Stimulated activated CD4-positive, alpha-beta T cell treated with anti-CD3 and anti-CD28 coated beads, Interleukin-4, amount 100 ng/mL, for 24 hours (primary cell): Measurements from ENCODE around the gene TBK1.

Experiments
- DNase-seq: peaks from one replicate; pipeline ENCODE4 v3.0.0-alpha.2; 2020

Gene TBK1

DNA sequence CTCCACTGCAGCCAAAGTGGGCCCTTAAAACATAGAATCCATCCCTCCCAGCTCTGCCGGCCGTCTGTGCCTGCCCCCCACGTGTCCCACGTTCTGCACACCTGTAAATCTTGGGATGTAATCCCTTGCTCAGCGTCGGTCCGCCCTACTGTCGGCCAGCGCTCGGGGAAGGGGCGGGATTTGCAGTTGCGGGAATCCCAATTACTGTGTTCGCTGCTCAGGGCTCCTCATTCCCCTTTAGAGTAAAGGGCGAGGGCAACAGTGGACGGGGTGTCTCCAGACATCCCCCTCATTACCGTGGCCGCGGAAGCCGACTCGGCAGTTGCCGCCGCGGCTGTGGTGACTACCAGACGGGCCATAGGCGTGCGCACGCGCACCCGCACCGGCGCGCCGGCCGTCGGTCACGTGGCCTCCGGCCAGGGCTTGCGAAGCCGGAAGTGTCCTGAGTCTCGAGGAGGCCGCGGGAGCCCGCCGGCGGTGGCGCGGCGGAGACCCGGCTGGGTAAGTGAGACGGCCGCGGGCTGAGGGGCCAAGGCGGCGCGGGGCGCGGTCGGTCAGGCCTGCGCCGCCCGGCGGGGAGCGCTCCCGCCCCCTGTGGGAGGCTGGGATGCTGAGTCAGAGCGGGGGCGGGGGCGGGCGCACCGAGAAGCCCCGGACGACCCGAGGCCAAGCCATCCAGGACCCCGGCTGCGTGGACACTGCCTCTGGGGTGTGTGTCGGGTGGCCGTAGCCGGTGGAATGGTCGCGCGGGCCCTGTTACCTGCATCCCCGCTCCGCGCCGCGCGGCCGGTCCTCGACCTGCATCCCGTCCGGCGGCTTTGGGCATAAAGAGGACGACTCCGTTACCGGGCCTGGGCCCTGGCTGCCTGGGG is at the start of gene TBK1:
TSS of gene TBK1 (plus strand) at position 434 of the 872 bp plus-strand sequence. CDS start 3,751 bp downstream, outside the sequence.
- peak; percentile 65 for DNase-seq

DNA sequence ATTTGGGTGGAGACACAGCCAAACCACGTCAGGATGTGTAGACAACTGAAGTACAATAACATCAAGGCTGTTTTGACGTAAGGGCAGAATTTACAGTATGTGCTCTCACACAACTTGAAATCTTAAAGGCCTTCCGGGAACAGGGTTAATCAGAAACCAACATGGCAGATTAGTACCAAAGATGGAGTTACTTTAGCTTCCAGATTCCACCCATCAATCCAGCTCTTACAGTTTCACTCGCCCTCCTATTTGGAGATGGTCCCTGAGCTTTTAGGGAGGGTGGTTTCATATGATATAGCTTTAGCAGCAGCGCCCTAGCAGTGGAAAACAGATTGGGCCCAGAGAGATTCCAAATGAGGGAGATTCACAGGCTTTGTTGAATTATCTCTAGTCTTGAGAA is 49.7 kb upstream of the TBK1 start:
- no peak for DNase-seq

DNA sequence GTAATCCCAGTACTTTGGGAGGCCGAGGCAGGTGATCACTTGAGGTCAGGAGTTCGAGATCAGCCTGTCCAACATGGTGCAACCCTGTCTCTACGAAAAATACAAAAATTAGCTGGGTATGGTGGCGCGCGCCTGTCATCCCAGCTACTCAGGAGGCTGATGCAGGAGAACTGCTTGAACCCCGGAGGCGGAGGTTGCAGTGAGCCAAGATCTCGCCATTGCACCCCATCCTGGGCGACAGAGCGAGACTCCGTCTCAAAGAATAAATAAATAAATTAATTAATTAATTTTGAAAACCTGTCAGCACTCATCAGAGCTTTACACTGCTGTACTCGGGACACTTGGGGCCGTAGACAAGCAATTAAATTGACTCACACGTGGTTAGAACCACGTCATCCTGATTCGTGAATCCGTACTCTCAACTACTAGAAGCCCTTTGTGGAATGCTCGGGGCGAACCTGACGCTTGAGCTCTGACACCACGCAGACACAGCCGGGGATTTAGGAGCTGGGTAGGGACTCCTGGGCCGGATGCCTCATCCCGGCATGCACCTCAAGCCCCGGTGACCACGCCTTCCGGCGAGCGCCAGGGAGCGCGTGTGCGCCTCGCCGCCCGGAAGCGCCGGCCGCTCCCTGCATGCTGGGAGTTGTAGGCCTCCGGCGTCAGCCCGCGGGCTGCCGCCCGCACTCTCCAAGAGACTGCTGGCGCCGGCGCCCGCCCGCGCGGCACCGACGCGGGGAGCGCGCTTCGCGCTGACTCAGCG is 48.0 kb upstream of the TBK1 start, which contains the start of gene XPOT:
TSS of gene XPOT (plus strand) at position 686 of the 763 bp plus-strand sequence. CDS start 5,644 bp downstream, outside the sequence.
- DNase-seq: peak; percentile 93

DNA sequence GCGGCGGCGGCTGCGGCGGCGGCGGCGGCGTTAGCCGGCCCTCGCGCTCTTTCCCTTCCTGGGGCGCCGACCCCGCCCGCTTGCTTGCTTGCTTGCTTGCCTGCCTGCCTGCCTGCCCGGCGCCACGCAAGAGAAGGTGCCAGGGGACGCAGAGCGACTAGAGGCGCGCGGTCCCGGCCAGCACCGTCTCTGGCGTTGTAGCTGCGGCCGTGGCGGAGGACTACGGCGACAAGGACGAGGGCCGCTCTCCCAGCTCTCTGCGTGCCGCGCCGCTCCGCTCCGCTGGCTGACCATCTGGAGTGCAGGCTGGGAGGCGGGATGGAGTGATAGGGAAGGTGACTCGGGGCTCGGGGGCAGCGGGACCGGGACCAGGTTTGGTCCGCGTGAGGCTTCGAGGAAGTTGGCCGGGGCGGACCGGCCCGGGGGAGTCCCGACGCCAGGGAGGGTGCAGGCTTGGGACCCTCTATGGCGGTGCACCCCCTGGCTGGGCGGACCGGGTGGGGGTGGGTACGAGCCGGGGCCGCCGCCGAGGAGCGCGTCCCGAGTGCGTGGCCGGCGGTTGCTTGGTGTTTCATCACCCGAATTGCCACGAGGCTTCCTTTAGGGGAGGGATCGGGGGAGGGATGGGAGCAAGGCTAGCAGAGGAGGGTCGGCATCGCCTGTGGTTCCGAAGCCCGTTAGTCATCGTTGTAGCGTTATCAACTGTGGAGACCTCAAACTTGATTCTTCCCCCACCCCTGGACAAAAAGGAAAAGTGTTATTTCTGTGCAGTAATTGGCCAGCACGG is 47.3 kb upstream of the TBK1 start:
- DNase-seq: peak; percentile 82

DNA sequence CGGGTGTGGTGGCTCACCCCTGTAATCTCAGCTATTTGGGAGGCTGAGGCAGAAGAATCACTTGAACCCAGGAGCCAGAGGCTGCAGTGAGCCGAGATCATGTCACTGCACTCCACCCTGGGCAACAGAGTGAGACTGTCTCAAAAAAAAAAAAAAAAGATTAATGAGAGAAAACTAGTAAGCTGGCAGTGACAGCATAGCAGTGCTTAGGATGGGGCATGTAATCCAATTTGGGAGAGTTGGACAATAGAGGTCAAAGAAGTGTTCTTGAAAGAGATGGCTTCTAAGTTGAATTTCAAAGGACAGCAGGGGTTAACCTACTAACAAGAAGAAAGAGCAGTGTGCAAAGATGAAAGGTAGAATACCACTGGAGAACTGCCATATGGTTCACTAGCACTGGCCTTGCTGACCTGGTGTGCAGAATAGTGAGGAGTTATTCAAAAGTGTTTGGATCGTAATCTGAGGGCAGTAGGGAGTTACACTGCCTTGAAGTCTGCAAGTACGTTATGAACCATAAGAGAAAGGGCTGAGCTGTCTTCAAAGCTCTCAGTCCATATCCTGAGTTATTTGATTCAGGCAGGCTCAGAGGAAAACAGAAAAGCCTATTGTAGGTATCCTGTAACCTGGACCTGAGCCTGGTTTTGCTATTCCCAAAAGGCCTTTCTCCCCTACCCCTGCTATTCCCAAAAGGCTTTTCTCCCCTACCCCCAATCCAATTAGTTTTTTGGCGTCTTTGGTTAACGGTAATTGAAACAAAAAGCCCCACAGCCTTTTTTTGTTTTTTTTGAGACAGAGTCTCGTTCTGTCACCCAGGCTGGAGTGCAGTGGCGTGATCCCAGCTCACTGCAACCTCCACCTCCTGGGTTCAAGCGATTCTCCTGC is 44.3 kb upstream of the TBK1 start:
- no peak for DNase-seq

DNA sequence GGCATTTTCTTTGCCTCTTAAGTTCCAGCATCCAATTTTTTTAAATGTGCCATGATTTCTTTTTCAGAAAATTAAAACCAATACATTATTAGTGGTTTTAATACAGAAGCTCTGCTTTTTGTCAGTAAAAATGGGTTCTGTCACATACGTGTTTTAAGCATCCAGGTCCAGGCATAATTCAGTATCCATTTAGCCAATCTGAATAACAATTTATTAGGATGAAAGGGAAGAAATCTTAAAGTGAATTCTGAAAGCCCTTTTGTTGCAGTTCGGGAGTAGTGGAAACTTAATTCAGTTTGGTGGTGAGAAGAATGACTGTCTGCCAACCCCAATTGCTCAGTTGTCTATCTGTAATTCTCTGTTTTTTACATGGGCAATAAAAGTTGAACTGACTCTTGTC is 40.5 kb upstream of the TBK1 start:
- no peak for DNase-seq

DNA sequence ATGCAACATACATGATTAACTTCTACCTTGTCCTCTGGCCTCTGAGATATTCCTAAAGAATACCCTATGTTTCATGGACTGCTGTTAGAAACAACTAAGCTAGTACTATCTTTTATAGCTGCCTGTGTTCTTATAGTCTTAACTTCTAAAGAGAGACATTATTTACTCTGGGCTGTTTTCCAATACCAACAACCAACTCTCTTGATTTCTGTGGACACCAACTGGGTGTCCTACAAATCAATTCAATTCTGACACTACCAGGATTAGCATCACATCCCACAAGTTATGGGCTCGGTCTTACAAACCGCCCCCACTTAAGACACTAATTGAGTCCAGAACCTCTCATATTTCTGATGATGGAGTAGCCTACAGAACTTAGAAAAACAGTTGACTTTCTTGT is 39.5 kb upstream of the TBK1 start:
- DNase-seq: no peak

DNA sequence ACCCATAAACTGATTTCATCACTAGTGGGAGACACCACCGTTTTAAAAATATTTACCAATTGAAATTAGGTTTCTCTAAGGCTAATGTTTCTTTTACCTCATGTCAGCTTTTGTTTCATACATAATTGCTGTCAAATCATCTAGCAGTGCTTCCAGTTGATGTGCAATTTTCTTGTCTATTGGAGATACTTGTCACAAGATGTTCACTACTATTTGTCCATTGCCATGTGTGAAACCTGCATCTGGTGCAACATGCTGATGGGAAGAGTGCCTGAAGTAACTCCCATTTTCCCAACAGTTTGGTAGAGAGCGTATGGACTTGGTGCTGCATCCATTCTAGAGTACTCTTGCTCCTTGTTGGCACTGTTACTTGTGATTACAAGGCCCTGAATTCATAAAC is 38.0 kb upstream of the TBK1 start:
- DNase-seq: no peak

DNA sequence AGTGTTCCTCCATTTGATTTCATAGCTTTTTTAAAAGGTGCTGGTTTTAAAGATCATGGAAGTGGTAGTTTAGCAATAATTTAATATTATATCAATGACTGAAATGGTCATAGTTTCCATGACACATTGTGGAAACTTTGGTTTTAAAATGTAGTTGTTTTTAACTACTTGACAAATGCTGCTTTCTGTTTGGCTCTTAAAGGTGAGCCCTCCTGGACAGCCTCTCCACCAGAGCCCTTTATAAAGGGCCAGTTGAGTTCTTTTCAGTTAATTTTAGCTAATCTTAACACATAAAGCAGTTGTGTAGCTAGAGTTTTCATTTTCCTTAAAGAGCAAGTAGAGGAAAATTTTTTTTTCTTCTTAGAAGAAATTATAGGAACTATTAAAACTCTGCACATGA is 33.7 kb upstream of the TBK1 start:
- no peak for DNase-seq

DNA sequence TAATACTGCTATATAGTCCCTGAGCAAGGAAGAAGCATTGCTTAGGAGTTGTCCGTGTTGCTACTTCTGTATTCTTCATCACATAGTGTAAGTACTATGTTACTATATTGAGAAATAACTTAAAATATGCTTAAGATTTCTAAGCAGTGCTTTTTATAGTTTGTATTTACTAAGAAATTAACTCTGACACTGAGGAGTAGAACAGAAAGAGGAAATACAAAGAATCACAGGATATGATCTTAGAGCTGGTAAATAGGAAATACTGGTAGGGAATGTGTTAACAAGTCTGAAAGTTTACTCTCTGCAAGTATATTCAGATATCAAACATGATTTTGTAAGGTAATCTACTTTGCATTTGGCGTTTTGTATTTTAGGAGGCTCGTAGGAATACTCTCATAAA is 32.2 kb upstream of the TBK1 start:
- DNase-seq: no peak

DNA sequence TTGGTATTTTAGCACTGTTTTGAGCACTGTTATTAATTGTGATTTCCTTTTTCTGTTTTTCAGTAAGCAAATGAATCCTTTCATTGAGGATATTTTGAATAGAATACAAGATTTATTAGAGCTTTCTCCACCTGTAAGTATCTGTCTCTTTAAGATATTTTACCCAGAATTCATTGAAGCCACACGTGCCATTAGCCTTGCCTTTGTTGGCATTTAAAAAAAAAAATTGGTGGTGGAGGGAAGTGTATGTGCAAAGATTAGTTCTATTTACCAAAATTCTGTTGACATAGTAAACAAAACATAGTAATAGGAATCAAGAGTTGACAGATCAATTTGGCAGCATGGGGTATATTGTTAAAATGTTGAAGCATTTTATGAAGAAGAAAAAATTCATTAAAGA is 23.9 kb upstream of the TBK1 start:
- DNase-seq: no peak

DNA sequence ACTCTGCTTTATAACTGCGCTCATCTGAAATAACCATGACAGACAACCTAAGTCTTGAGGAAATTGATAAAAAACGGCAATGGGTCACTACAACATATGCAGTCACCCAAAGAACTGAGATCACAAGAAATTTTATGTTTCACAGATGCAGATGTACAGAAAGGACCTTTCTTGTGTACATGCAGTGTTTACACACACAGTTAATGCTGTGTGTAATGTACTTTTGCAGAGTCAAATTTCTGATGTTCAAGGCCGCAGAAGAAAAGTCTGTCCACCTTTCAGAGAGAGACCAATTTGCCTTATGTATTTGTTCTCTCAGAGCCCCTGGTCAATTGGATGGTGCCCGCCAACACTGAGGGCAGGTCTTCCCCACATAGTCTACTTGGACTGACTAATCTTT is 23.0 kb upstream of the TBK1 start:
- no peak for DNase-seq

DNA sequence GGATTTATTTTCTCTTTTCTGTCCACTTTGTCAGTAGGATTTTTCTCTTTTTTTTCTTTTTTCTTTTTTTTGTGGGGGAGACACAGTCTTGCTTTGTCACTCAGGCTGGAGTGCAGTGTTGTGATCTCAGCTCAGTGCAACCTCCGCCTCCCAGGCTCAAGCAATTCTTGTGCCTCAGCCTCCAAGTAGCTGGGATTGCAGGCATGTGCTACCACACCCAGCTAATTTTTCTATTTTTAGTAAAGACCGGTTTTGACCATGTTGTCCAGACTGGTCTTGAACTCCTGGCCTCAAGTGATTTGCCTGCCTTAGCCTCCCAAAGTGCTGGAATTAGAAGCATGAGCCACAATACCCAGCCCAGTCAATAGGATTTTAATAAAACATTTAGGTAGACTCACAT is 21.0 kb upstream of the TBK1 start:
- DNase-seq: no peak

DNA sequence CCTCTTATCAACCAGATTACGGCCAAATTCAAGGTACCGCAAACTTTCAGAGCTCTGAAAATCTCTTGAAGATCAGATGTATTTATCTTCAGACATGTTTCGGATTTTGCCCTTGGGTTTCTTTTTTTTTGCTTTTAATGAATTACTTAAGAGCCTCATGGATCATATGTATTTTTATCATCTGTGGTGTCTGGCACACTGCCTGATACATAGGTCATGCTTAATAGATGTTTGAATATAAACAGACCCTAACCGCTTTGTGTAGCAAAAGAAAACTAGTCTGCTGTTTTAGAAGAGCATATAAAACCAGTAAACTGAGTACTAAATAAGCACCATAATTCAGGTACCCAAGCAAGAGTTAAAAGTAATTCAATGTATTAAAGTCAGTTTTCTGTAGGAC is 20.1 kb upstream of the TBK1 start:
- DNase-seq: no peak

DNA sequence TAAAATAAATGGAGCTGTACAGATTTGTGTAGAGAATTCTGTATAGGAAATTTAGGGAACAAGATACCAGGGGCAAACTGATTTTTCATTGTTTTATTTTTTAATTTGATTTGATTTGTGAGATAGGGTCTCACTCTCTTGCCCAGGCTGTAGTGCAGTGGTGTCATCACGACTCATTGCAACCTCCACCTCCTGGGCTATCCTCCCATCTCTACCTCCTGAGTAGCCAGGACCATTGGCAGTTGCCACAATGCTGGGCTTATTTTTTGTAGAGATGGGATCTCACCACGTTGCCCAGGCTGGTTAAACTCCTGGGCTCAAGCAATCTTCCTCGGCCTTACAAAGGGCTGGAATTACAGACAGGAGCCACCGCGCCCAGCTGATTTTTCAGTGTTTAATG is 18.0 kb upstream of the TBK1 start:
- no peak for DNase-seq

DNA sequence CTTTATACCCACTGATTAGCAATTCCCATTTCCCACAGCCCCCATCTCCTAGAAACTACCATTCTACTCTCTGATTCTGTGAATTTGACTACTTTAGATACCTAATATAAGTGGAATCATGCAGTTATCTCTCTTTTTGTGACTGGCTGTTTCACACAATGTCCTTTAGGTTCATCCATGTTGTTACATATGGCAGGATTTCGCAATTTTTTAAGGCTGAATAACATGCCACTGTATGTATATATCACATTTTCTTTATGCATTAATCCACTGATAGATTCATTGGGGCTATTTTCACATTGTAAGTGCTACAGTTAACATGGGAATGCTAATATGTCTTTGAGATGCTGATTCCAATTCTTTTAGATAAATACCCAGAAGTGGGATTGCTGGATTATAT is 11.8 kb upstream of the TBK1 start:
- no peak for DNase-seq

DNA sequence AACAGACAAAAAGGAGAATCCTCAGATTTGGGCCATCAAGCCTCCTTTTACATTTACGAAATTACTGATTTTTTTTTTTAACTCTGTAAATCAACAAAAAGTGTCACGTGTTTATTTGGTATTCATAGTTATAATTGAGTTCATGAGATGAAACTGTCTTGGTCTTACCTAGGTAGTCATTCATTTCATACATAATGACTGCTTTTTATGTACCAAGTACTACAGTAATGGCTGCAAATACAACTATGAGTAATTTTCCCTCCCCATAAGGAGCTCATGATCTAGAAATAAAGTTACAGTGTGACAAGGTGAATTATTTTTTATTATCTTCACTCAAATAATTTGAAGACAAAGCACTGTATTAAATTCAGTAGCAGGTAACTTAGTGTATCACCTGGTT is 6.4 kb upstream of the TBK1 start:
- DNase-seq: no peak

DNA sequence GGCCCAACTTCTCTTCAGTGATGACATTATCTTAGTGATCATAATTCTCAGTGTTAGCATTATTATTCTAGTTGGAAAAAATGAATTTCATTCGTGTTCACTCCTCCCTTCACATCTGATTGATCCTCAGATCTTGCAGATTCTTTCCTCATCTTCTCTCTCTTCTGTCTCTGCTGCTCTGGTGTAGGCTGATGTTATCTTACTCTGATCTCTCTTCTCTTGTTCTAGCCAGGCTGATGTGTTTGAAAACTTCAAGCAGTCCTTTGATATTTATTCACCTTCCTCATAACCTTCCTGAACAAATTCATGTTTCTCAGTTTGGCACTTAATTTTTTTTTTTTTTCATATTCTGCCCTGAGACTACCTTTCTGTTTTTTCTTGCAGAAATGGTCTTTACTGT is 5.6 kb upstream of the TBK1 start:
- no peak for DNase-seq

DNA sequence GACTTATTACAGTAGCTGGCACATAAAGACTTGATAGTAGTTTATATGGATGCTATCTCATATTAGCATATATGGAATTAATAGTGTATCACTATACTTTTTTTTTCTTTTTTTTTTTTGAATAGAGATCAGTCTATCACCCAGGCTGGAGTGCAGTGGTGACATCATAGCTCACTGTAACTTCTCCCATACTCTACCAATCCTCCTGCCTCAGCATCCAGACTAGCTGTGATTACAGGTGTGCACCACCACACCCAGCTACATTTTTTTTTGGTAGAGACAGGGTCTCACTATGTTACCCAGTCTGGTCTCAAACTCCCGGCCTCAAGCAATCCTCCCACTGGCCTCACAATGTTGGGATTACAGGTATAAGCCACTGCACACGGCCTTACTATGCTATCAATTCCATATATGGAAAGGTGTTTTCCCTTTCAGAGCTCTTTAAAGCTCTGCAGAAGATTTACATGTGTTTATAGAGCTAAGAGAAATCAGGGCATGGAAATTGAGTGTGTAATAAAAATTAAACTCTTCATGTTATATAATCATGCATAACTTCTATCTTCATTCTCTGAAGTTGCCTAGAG is 1.8 kb upstream of the TBK1 start:
- DNase-seq: no peak

DNA sequence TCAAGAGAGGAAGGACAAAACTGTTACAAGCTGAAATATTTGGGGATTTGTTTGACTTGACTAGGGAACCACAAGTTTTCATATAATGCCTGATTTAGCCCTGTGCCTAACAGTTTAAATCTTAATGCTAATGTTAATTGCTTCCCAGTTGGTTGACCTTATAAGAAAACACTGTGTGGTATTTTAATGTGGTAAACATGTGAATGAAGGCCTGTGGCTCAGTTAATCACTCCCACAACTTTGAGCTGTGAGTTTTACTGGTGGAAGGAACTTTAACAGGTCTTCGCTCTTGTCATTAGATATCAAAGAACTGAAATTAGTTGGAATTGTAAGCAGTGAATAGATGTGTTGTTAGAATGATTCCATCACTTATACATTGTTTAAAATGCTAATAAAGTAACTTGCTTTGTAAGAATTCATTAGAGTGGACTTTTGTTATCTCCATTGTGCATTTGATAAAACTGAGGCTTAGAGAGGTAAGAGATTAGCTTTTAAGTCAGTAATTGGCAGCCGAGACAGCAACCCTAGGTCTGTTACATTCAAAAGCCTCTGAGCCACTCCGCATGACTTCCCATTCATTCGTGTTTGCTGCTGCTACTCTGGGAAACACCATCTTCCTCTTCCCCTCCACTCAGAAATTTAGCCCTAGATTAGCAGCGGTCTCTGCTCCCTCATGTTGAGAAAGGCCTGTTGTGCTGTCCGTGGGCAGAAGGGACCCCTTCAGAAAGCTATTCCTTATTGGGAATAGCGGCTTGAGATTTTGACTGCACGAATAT is 1.0 kb upstream of the TBK1 start:
- DNase-seq: no peak
